Kidney epithelial cell (primary cell): ENCODE measurements around the gene SLC27A4. TPM values are rescaled to one million over a fixed set of nuclear protein-coding genes. Genes with fewer than 3 reads are reported as not detected.

Experiments
- DNase-seq: peaks from one replicate; pipeline ENCODE4 v3.0.0-alpha.2; 2010; ENCODE audit warnings: low read depth
- H3K27me3 ChIP-seq: 2 replicates; pipeline ENCODE4 v1.6.0; 2011; ENCODE audit warnings: low read length; ENCODE audit not compliant: control insufficient read depth, insufficient read depth
- H3K36me3 ChIP-seq: 2 replicates; pipeline ENCODE4 v1.5.1; 2011; ENCODE audit warnings: low read length; ENCODE audit not compliant: control insufficient read depth, insufficient read depth
- H3K4me3 ChIP-seq: 2 replicates; pipeline ENCODE4 v1.5.1; 2011; ENCODE audit warnings: low read depth, mild to moderate bottlenecking, control low read depth, low read length
- CTCF ChIP-seq: IDR thresholded peaks from 2 replicates; pipeline ENCODE4 v1.5.1; 2011; ENCODE audit warnings: mild to moderate bottlenecking, moderate library complexity, low read length, control low read depth, inconsistent platforms; ENCODE audit not compliant: insufficient read depth, poor library complexity, severe bottlenecking
- total RNA-seq: library from RNA; depleted of rRNA; stranded (reverse); fragments of >200 nt; gene quantifications from 2 replicates; pipeline ENCODE4 v1.2.3, GENCODE V29; 2015

The SLC27A4 gene
- total RNA-seq, 1 donor from 2014 or later, result 39.4 TPM

DNA sequence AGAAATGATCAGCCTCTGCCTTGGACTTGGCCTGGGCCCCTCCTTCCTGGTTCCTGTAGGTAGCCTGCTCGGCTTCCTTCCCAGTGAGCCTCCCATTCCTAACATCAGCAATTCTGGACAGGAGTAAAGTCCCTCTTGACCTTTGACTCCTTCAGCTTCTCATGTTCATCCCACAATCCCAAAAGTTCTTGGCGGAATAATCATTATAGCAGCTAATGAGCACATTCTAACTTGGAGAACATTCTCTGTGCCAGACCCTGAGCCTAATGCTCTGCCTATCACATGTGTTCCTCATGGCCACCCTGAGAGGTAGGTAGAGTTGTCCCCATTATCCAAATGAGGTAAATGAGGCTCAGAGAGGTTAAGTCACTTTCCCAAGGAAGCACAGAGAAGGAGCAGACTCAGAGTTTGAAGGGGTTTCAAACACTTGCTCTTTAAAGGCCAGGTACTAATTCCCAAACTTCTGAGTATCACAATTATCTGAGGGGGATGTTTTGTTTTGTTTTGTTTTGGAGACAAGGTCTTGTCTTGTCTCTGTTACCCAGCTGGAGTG lies 43.0 kb upstream of the SLC27A4 start:
- Histone ChIP-seq H3K27me3 (no peaks in the 10 kb centered on the region), H3K36me3 (no peaks in the 10 kb centered on the region), H3K4me3 (no peak overlapping the region)
- TF ChIP-seq CTCF, result no peak
- DNase-seq, result no peak

- no peaks in the 10 kb centered on the region for H3K36me3 ChIP-seq
- DNase-seq, result no peak
These were observed 41.5 kb upstream of the SLC27A4 start for GRCh38 chr9:128298535-128299482.

DNA sequence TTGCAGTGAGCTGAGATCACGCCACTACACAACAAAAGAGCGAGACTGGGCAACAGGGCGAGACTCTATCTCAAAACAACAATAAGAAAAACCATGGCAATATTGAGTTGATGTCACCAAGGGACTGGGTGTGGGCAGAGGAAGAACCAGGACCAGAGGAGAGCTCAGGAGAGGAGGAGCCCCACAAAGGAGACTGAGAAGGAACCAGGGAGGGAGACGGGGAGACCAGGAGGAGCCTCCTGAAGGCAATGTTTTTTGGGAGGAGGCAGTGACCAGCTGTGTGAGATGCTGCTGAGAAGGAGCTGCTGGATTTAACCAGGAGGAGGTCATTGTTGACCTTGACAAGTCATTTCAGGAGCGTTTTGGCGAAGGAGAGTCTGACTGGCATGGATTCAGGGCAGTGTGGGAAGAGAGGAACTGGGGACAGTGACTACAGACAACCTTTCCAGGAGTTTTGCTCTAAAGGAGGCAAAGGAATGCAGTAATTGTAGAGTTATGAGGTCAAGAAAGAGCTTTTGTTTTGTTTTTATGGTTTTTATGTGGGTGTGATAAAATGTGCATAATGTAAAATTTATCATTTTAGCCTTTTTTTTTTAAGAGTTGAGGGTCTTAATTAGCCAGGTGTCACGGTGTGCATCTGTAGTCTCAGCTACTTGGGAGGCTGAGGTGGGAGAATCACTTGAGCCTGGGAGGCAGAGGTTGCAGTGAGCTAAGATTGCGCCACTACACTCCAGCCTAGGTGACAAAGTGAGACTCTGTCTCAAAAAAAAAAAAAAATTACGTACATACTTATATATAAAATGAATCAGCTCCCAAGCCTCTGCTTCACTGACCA lies 36.0 kb upstream of the SLC27A4 start:
- DNase-seq, result no peak
- Histone ChIP-seq H3K4me3 (no peak overlapping the region), H3K27me3 (no peaks in the 10 kb centered on the region), H3K36me3 (peaks cover 1% of the 10 kb centered on the region)
- TF ChIP-seq CTCF, result no peak

More at GRCh38 chr9:128298535-128299482, 41.5 kb upstream of the SLC27A4 start:
- Histone ChIP-seq H3K27me3 (no peaks in the 10 kb centered on the region), H3K4me3 (no peak overlapping the region)
- TF ChIP-seq CTCF, result no peak

GRCh38 chr9:128304971-128305288 lies 35.4 kb upstream of the SLC27A4 start:
- TF ChIP-seq CTCF, result no peak
- DNase-seq, result no peak

DNA sequence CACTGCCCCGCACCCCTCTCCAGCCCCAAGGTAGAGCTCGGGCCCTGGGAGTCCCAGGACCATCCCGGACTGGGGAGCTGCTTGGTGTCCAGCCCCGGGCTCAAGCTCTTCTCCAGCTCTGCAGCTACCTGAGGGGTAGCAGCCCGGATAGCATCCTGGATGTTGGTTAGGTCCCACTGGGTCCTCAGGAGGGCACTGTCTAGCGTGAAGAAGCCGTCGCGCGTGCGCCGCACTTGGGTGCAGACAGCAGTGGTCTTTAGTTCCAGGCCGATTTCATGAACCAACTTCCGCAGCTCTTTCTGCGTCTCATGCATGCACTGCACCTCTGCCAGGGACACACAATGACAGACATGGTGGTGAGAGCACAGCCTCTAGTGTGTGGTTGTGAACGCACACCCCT lies 30.8 kb upstream of the SLC27A4 start:
- peaks cover 6% of the 10 kb centered on the region for H3K36me3 ChIP-seq
- H3K4me3 ChIP-seq, result no peak overlapping the region
- no peak for DNase-seq
- no peak for TF ChIP-seq CTCF
- no peaks in the 10 kb centered on the region for H3K27me3 ChIP-seq

More at GRCh38 chr9:128304971-128305288, 35.4 kb upstream of the SLC27A4 start:
- Histone ChIP-seq H3K36me3 (peaks cover 4% of the 10 kb centered on the region), H3K4me3 (no peak overlapping the region), H3K27me3 (no peaks in the 10 kb centered on the region)
